Inflammatory macrophage treated with lipopolysaccharide for 4 hours (primary cell): Measurements from ENCODE around the gene EPHA1.
A peak's percentile ranks its signal among the peaks of the same experiment; 100 is the strongest.
"Not testable (repeated sequence)": the region's sequence is repeated elsewhere in the genome, so short reads cannot be mapped to it uniquely, and the experiment has no call there.

Source experiments
- DNase-seq: peaks from one replicate; pipeline ENCODE4 v3.0.0-alpha.2; 2020

EPHA1 gene

DNA sequence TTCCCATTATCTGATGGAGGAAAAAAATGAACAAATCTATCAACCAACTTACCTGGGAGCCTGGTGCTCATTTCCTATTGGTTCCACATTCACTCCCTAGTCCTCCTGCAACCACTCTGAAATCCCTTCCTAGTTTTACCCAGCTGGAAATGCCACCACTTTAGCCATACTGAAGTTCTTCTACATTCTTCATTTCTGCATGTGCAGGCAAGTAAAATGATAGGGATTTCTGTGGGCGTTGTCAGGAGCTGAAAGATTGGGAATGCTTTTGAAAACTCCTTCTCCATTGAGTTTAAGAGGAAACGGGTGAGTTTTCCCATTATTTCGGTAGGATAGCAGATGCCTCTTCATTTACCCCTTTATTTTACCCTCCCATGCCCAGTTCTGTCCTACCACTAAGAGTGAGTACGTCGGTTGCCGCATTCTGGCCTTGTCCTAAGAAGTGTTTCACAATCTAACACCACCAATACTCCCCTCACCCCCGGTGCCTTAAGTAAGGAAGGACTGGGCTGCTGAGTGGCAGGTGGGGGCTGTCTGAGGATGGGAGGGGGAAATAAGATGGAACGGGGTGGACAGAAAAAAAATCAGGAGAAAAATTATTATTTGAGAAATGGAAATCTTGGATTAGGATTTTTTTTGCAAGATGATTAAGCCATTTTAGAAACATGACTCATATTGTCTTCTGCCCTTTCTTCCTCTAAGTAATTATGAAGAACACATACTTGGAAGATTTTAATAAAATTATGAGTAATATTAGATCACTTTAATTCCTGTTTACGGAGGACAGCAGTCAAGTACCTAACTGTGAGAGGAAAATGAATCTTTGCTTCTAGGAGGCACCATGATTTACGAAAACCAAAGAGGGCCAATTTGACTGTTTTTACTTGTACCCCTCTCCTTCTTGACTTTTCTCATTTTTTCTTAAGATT, 21.4 kb upstream of the EPHA1 start:
- peak; percentile 45 for DNase-seq

DNA sequence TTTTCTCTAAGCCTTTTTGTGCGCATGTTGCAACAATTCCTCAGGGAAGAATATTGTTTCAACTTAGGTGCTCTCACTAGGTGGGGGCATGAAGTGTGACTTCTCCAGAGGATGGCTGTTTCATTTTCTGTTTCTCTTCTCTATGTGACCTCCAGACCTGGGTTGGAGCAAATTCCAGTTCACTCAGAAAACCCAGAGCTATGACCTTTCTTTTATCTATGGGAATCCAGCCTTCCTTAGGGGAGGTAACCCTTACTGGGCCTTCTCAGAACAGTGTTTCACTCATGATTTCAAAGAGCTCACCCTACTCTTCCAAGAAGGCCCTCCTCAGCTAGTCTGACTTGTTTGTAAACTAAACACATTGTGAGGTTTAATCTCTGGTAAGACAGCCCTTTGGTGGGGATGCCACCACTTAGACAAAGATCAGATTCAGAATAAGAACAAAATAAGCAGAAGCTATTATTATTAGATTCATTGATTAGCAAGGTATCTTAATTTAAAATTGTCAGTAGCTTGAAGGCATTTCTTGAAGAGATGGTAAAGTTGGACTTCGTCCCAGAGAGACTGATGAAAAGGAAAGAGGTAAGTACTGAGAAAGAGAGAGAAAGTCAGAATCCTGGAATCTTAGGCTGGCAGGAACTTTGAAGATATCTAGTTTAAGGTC, 18.0 kb upstream of the EPHA1 start:
- DNase-seq = no peak

DNA sequence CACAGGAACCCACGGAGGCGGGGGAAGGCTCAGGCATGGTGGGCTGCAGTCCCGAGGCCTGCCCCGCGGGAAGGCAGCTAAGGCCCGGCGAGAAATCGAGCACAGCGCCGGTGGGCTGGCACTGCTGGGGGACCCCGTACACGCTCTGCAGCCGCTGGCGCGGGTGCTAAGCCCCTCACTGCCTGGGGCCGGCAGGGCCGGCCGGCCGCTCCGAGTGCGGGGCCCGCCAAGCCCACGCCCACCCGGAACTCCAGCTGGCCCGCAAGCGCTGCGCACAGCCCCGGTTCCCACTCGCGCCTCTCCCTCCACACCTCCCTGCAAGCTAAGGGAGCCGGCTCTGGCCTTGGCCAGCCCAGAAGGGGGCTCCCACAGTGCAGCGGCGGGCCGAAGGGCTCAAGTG, 15.8 kb upstream of the EPHA1 start:
- not testable (repeated sequence) for DNase-seq

DNA sequence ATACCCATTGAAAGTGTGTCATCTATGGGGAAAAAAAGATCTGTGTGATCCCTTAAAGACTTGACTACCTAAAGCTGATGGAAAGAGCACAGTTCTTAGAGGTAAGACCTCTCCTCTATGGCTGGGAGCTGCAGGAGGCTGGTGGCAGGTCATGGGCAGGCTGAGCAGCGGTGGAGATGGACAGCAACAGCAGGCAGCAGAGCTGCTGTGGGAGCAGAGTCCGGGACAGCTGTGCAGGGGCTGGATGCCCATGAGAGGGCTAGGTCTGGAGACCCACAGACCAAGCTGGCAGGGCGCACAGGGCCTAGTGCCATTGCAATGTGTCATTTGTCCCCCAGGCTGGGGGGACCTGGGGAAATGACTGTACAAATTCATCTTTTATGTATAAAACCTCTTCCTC, 13.4 kb upstream of the EPHA1 start:
- DNase-seq = no peak

DNA sequence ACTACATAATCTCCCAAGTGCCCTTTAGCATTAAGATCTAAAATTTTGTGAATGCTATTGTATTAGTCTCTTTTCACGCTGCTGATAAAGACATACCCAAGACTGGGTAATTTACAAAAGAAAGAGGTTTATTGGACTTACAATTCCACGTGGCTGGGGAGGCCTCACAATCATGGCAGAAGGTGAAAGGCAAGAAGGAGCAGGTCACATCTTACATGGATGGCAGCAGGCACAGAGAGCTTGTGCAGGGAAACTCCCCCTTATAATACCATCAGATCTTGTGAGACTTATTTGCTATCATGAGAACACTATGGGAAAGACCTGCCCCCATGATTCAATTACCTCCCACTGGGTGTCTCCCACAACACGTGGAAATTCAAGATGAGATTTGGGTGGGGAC, 12.0 kb upstream of the EPHA1 start:
- DNase-seq = not testable (repeated sequence)

DNA sequence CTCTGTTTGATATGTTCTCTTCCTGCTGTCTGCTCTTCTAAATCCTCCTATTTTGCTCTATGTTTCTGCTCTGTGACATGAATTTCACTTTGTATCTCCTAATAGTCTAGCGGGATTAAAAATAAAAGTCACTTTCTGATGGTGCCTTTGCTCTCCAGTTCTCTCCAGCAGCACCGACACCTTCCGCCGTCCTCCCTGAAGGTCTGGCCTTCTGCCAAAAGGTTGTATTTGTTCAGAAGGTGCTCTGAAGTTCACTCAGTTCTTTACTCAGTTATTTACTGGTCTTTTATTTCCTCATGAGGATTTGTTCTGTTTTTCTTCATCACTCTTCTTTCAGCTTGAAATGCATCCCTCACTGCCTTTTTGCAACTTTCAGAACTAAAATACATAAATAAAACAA, 11.2 kb upstream of the EPHA1 start:
- DNase-seq = no peak

DNA sequence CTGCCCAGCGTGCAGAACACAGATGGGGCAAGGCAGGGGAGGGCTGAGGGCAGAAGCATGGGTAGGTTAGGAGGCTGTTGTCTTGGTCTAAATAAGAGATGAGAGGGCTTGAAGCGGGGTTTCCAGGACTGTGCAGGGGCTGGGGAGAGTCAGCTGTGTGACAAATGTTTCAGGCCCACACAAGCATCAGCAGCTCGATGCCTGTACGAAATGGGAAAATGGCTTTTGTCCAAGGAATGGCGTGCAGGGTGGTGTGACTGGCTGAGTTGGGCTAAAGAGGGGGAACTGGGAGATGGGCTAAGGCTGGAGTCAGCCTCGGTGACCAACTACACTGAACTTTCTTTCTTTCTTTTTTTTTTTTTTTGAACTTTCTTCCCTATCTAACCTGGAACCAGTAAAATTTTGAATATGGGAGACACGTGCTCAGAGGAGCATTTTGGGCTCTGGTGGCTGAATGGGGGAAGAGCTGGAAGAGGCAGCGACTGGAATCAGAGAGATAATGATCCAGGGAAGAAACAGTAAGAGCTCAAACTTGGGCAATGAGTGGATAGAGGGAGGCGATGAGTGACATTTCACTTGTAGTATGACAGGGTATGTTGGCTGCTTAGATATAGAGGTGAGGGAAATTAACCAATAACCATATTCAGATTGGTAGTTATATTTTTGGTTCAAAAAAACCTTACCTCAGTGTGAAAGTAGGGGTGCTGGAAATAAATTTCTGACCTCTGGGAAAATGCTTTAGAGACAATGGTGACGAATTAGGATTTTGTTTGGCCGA, 10.2 kb upstream of the EPHA1 start:
- no peak for DNase-seq

DNA sequence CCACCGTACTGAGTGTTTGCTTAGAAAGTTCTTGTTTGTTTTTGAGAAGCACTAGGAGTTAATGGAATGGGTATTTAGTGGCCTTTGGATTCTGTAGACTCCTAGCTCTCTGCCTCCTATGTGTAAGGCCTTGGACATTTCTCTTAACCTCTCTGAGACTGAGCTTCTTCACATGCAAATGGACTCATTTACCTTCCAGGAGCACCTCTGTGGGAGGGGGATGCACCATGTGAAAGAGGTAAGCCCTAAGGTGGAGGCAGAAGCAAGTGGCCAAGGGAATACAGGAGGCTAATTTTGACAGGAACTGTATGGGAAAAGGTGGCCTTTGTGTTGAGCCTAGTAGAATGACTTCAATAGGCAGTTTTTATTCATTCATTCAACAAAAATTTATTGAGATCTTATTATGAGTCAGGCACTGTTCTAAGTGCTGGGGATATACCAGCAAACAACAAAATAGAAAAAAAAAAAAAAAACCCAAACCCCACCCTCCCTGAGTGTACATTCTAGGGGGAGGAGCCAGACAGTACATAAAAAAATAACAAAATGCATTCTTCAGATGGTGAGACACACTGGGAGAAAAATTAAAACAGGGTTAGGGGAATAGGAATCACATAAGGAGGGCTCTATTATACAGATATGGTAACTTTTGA, 9.2 kb upstream of the EPHA1 start:
- no peak for DNase-seq

DNA sequence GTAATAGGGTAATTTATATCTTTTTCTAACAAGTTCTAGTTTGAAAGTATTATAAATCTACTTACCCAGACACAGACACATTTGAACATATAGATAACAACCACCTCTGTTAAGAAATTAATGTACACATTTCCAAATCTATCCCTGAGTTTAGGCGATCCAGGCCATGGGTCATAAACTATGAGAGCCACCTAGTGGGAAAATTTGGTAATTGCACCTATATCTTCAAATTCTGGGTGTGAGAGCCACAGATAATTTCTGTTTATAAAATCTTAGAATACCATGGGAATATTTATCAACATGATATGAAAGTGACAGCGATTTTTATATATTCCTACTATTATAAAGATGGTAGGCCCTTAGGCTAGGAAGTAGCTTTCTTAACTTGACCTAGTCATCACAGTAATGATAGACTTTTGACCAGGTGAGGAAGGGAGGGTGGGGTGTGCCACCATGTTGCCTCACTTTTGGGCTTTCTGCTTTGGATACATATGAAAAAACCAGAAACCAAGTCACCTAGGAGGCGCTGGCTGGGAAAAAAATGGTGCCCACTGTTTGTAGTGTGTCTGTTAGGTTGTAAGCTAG, 8.0 kb upstream of the EPHA1 start:
- DNase-seq = peak; percentile 70

DNA sequence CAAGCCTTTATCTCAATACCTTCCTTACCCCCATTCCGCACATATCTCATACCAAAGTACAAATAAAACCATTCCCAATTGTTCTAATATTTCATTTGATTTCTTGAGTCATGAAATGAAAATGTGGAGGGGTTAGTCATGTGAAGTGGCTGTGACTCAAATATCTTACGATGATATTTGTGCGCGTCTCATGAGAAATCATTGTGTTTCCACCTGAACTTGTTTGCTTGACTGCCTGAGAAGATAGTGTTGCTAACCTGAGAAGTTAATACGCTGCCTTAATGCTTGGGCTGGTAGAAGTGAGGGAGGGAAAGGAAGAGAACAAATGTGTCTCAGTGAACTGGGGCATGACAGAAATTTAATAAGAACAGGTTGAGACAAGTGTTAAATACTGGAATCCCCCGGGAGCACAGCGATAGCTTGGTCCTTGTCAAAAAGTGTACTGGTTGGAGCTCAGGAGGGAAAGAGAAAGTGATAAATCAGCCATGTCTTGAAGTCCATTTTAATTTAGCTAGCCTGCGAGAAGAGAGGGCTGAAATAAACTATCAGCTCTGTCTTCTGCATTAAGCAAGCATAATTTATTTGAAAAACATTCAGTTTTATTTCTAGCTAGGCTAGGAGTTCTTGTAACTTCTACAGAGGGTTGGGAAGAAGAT, 7.2 kb upstream of the EPHA1 start:
- no peak for DNase-seq

DNA sequence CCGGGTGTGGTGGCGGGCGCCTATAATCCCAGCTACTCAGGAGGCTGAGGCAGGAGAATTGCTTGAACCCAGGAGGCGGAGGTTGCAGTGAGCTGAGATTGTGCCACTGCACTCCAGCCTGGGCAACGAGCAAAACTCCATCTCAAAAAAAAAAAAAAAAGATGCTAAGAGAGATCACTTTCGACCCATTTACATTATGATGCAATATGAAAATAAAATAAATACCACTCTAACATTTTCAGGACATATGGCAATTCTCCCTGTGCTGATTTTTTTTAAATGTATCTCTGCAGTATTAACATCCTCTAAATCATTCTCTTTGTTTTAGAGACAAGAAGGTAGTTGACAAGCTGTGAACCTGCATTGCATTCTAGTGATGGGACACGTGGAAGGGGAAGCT, 6.6 kb upstream of the EPHA1 start:
- DNase-seq = not testable (repeated sequence)

DNA sequence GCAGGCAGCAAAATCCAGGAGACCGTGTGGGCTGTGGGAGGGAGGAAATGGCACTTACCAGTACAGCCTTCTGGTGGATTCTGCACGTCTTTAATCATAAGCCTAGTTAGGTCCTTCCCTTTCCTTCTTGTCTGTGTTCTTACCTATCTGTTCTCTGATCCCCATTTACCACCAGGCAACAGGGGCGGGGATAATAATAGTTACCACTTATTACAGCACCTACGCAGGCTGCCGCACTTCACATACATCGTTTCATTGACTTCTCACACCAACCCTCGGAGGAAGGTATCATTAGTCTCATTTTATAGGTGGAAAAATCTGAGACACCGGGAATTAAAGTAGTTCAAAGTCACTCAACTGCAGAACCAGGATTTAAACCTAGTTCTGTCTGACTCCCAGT, 4.5 kb upstream of the EPHA1 start:
- DNase-seq = no peak

DNA sequence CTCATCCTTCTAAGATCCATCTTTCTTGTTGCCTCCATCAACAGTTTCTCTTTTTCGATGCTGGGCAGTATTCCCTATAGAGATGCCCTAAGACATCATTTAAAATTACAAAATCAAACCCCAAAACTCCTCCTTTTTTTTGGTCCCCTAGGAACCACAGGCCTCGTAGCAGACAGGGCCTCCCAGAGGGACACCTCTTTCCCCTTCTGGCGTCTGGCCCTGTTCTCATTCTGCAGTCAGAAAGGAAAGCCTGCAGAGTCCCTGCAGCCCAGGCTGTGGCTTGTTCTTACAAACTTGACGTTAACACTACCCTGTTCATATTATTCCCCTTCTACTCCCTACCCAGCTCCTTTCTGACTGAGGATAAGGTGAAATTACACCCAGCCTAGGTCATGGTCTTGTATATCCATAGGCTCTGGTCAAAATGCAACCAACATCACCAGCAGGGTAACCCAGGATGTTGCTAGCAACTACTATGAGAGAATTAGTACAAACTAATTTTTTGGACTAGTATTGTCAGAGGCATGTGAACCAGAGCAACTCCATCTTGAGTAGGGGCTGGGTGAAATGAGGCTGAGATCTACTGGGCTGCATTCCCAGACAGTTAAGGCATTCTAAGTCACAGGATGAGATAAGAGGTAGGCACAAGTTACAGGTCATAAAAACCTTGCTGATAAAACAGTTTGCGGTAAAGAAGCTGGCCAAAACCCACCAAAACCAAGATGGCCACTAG, 3.5 kb upstream of the EPHA1 start:
- no peak for DNase-seq

DNA sequence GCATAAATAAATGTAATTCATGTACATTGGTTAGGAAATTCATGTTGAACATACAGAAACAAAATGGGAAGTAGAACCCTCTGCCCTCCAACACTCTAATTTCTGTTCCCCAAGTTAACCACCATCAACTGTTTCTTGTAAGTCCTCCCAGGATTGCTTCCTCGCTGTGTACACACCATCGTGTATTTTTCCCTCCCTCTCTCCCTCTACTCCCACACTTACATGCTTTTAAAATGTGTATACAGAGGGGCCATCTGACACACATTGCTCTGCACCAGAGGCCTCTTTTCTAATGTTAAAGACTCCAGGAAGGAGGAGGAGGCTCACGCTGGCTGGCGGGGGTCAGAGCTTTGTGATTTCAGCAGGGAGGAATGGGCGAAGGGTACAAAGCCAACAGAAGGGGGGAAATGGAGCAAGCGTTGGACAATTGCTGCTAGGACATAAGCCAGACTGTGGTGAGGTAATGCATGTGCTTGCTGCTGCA, 1.9 kb upstream of the EPHA1 start:
- peak; percentile 95 for DNase-seq

DNA sequence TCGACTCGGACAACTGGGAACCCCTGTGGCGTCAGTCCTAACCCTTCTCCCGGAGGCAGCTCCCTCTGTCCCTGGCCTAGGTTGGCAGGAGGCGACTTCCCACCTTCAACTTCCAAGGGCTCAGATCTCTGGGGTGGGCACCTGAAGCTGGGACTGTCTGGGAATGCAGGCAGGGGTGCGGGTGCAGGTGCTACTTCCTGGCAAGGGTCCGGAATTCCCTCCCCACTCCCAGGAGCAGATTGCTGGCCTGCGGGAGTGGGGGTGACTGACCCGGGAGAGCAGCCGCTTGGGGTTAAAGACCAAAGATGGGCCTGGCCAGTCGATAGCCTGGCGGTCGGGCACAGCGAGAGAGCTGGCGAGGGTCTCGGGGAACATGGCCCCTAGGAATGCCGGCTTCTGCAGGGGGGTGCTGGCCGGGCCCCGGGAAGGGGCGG, 387 bp downstream of the EPHA1 start:
- DNase-seq = no peak

DNA sequence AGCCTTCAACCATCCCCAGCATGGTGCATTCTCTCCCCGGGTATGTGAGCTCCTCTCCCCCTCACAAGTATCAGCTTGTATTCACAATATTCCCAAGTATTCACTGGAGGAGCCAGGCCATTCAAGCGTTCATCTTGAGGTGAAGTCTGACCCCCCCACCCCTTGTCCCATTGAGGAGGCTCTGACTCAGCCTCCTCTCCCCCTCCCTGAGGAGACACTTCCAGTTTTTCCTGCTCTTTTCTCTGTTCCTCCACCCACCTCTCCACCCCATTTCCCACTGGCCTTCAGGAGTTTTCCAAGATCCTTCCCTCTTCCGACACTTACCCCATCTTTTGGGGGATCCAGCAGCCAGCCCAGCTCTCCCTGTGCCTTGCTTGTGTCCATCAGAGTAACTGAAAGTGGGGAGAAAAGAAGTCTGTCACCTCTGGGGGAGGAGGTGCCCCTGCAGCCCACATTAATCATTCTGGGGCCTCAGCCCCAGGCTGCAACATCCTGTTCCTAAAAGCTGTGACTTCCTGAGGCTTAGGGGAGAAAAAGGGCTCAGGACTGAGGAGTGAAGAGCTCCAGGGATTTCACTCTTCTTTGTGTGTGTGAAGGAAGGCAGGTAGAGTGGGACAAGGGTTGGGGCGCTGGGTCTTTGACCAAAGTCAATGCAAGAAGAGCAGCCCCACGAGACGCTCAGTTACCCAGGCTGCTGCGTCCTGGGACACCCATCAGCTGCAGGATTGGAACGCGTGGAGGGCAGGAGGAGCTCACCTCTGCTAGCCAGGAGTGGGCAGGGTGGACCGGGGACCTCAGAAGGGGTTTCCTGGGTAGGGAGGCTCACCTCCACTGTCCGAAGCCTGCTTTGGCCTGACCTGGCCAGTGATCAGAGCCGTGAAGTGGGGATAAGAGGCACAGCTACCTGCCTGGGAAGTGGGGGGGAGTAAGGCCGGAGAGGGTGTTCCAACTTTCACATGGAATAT, 1.1 kb downstream of the EPHA1 start:
- DNase-seq = peak; percentile 19

DNA sequence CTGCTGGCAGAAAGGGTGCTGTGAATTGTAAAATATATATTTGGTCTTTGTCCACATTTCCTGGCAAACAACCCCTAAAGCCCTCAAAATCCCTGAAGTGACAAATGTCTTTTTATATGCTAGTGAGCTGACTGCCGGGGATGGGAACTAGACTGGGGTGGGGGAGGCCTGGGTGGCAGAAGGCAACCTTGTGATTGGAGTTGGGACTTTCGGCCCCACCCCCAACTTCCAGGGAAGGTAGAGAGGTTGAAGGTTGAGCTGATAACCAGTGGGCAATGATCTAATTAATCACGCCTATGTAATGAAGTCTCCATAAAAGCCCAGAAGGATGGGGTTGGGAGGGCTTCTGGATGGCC, 2.7 kb downstream of the EPHA1 start:
- DNase-seq = no peak

DNA sequence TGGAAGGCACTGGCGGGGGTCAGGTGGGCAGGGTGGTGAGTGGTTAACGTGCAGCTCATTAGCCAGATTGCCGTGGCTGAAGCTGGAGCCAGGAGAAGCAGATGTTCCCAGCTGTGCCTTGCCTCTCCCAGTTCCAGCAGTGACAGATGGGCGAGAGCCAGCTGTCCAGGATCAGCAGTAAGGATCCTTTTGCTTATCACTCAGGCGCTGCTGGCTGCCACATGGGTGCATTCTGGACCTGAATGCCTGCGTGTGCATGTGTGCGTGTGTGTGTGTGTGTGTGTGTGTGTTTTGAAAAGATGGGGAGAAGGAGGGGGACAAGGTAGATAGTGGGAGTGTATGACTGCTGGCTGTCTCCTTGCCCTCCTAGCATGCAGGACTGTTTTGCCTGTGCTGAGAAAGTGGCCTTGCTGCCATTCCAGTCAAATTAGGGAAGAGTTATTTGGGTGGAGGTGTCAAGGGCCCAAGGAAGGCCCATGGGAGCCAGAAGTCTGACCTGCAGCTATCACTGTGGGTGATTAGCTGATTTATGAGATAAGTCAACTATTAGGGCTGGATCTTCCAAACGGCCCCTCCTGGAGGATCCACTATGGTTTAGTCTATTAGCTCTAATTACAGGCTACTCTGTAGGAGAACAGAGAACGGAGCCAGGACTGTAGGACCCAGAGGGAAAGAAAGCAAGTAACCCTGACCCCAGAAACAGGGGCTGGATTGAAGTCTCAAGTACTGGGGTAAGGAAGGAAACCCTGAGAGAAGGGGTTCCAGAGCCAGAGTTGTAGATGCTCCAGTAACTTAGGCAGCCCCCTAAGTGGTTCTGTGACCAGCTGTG, 3.3 kb downstream of the EPHA1 start:
- DNase-seq = no peak

DNA sequence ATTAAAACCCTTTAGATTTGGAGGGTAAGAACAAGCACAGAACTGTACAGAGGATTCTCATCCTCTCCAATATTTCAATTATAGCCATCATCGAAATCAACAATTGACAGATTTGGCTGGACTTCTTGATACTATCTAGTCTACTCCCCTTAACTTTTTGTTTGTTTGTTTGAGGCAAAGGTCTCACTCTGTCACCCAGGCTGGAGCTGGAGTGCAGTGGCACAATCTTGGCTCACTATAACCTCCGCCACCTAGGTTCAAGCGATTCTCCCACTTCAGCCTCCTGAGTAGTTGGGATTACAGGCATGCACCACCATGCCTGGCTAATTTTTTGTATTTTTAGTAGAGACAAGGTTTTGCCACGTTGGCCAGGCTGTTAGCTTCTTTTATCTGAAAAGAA, 6.4 kb downstream of the EPHA1 start:
- DNase-seq = not testable (repeated sequence)
